GM19238 (cell line): ENCODE results near the gene C10orf67.
"Not testable (repeated sequence)": the region's sequence is repeated elsewhere in the genome, so short reads cannot be mapped to it uniquely, and the experiment has no call there.

Source experiments
- DNase-seq: peaks from one replicate; pipeline ENCODE4 v3.0.0; 2011; ENCODE audit warnings: low spot score; ENCODE audit not compliant: insufficient read length

Gene C10orf67

GRCh38 chr10:23362879-23363792 is 18.5 kb upstream of the C10orf67 start:
- DNase-seq = no peak

GRCh38 chr10:23362069-23362830 is 17.7 kb upstream of the C10orf67 start:
- DNase-seq = no peak

- no peak for DNase-seq
Measured at GRCh38 chr10:23361665-23362064, 17.1 kb upstream of the C10orf67 start.

GRCh38 chr10:23359692-23360380 is 15.2 kb upstream of the C10orf67 start:
- DNase-seq = no peak

DNA sequence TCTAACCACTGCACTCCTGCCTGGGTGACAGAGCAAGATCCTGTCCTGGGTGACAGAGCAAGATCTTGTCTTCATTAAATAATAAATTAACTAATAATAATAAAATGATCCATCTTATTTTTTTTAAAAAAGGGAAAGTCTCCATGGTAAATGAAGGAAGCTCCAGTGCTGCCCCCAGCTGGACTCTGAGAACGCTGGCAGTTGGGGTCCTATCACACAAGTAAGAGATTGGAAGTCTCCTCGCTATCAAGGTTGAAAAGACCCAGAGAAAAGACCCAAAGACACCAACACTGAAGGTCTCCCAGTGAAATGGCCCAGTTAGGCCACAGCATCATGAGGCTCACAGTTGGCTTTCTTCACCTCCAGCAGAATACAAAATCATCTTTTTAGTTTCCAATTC is 13.8 kb upstream of the C10orf67 start:
- DNase-seq = no peak

- DNase-seq = no peak
Measured at GRCh38 chr10:23354630-23355279, 10.2 kb upstream of the C10orf67 start.

- DNase-seq = no peak
Measured at GRCh38 chr10:23351926-23352519, 7.4 kb upstream of the C10orf67 start.

- DNase-seq = not testable (repeated sequence)
Measured at GRCh38 chr10:23350706-23351105, 6.1 kb upstream of the C10orf67 start.

GRCh38 chr10:23345861-23346260 is 1.3 kb upstream of the C10orf67 start:
- no peak for DNase-seq

- no peak for DNase-seq
Measured at GRCh38 chr10:23343591-23344240, 881 bp downstream of the C10orf67 start.

DNA sequence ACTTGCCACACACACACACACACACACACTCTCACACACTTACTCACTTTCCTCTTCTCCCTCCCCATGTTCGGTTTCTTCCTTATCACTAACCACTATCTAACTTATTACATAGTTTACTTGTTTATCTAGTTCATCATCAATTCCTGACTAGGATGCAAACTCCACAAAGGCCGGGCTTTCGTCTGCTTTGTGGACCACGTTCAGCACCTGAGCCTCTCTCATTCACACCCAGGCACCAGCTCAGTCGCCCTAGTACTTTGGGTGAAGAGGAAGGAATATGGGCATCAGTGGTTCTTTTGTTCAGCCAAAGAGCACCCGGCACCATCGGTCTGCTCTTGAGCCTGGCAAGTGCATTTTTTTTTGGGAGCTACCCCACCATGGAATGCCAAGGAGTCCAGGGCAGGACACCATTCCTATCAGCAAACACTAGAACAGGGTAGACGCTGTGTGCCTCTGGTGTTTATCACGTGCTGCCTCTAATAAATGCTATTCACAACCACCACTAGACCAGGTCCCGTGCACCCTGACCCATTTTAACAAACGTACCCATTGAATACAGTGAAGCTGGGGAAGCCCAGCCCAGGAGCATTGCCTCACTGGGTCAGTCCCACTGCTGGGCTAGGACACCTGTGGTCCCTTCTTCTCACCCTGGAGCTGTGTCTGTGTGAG is 2.2 kb downstream of the C10orf67 start:
- no peak for DNase-seq

DNA sequence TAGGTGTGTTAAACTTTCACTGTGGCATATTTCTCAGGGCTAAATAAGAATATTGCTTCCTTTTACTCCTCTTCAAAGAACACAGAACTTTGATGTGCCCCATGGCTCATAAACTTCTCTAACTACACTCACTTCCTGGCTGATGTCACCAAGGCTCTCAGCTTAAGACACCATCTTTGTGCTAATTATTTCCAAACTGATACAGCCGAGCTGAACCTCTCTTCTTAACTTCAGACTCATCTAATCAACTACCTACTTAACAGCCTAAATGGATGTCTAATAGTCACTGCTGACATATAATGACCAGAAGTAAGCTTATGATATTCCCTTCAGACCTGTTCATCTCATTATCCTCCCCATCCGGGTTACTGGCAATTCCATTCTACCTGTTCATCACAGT is 3.6 kb downstream of the C10orf67 start:
- no peak for DNase-seq

- no peak for DNase-seq
Measured at GRCh38 chr10:23340354-23340753, 4.2 kb downstream of the C10orf67 start.

- DNase-seq = no peak
Measured at GRCh38 chr10:23338886-23339285, 5.7 kb downstream of the C10orf67 start.

DNA sequence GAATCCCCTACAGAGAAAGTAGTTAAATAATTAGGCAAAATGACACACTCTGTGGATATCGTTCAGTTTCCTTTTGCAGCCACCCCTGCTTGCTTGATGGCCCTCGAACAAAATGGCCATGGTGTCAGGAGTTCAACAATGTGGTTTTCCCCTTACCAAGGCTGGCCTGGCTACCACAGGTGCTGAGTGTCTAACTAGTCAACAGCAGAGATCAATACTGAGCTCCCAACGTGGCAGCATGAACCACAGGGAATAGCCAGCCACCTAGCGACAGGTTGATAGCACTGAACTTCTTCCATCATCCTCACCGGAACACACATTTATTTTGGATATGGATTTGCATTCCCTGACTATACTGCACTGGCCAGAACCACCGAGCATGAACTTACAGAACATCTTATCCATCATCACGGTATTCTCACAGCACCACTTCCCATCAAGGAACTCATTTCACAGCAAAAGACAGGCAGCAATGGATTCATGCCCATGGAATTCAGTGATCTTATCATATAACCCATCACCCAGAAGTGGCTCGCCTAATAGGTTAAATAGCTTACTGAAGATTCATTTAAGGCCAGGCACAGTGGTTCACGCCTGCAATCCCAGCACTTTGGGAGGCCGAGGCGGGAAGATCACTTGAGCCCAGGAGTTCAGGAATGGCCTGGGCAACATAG is 6.3 kb downstream of the C10orf67 start:
- DNase-seq = no peak

DNA sequence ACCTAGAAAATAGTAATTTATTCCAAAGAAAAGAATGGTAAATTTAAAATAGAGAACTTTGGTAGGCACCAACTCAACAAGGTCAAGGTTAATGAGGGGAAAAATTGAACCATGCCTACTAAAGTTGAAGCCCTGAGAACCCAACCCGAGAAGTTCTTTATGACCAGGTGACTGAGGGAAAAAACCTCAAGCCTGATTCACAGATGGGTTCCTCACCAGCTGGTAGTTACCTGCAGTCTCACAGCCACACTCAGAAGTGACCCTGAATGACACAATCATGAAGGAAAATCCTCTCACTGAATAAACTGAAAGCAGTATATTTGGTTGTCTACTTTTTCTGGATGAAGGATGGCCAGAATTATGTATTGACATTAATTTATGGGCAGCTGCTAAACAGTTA is 7.0 kb downstream of the C10orf67 start:
- DNase-seq = no peak

- no peak for DNase-seq
Measured at GRCh38 chr10:23331567-23332301, 12.9 kb downstream of the C10orf67 start.

GRCh38 chr10:23330948-23331347 is 13.6 kb downstream of the C10orf67 start:
- no peak for DNase-seq
